Panc1 (cell line): ENCODE measurements around the gene NUP93.

ENCODE experiments used
- POLR2AphosphoS5 ChIP-seq: IDR thresholded peaks from 2 replicates; pipeline ENCODE4 v1.6.1; 2012; ENCODE audit warnings: mild to moderate bottlenecking, low read depth, low read length, moderate library complexity
- SIN3A ChIP-seq: IDR thresholded peaks from 2 replicates; pipeline ENCODE4 v1.6.1; 2012; ENCODE audit warnings: low read depth, mild to moderate bottlenecking, low read length, moderate library complexity, borderline replicate concordance; ENCODE audit not compliant: insufficient read depth
- TCF7L2 ChIP-seq: IDR thresholded peaks from 2 replicates; pipeline ENCODE4 v1.6.1; 2011; ENCODE audit warnings: mild to moderate bottlenecking, low read depth, low read length, inconsistent platforms
- TF ChIP-seq, protein P1 (sequence below): fragments of 450-650 bp; IDR thresholded peaks from 2 replicates; pipeline ENCODE4 v1.5.1; 2017; ENCODE audit warnings: mild to moderate bottlenecking
- TF ChIP-seq, protein P2 (sequence below), 2 experiments: IDR thresholded peaks; 2 replicates each; pipeline ENCODE4 v1.6.1; 2011 to 2012; ENCODE audit warnings: low read depth in 2 of 2, control low read depth in 1 of 2, low read length in 1 of 2, mild to moderate bottlenecking in 1 of 2, moderate library complexity in 1 of 2; ENCODE audit not compliant: insufficient read depth in 1 of 2

DNA sequence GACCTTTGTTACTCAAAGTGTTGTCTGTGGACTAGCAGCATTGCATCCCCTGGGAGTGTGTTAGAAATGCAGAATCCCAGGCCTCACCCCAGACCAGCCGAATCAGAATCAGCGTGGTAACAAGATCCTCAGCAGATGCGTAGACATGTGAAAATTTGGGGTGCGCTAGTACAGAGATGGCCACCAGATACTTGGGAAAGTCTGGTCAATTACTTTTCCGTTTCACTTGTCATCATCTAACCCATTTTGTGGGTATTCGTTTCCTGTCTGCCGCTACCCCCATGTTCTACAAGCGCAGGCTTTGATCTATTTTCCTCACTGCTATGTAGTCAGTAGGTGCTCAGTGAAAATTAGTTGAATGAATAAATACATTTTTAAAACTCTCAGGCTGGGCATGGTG is 168.9 kb downstream of the NUP93 start:
- TF ChIP-seq POLR2AphosphoS5 (no peak), SIN3A (no peak), TCF7L2 (no peak)
- TF ChIP-seq, protein P1, sequence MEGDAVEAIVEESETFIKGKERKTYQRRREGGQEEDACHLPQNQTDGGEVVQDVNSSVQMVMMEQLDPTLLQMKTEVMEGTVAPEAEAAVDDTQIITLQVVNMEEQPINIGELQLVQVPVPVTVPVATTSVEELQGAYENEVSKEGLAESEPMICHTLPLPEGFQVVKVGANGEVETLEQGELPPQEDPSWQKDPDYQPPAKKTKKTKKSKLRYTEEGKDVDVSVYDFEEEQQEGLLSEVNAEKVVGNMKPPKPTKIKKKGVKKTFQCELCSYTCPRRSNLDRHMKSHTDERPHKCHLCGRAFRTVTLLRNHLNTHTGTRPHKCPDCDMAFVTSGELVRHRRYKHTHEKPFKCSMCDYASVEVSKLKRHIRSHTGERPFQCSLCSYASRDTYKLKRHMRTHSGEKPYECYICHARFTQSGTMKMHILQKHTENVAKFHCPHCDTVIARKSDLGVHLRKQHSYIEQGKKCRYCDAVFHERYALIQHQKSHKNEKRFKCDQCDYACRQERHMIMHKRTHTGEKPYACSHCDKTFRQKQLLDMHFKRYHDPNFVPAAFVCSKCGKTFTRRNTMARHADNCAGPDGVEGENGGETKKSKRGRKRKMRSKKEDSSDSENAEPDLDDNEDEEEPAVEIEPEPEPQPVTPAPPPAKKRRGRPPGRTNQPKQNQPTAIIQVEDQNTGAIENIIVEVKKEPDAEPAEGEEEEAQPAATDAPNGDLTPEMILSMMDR: no peak
- TF ChIP-seq, protein P2, sequence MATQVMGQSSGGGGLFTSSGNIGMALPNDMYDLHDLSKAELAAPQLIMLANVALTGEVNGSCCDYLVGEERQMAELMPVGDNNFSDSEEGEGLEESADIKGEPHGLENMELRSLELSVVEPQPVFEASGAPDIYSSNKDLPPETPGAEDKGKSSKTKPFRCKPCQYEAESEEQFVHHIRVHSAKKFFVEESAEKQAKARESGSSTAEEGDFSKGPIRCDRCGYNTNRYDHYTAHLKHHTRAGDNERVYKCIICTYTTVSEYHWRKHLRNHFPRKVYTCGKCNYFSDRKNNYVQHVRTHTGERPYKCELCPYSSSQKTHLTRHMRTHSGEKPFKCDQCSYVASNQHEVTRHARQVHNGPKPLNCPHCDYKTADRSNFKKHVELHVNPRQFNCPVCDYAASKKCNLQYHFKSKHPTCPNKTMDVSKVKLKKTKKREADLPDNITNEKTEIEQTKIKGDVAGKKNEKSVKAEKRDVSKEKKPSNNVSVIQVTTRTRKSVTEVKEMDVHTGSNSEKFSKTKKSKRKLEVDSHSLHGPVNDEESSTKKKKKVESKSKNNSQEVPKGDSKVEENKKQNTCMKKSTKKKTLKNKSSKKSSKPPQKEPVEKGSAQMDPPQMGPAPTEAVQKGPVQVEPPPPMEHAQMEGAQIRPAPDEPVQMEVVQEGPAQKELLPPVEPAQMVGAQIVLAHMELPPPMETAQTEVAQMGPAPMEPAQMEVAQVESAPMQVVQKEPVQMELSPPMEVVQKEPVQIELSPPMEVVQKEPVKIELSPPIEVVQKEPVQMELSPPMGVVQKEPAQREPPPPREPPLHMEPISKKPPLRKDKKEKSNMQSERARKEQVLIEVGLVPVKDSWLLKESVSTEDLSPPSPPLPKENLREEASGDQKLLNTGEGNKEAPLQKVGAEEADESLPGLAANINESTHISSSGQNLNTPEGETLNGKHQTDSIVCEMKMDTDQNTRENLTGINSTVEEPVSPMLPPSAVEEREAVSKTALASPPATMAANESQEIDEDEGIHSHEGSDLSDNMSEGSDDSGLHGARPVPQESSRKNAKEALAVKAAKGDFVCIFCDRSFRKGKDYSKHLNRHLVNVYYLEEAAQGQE (IDR thresholded peaks at IDR 0.05; ENCODE audit: insufficient read depth in 1 of 2, low read depth in 2 of 2, low read length in 1 of 2): no peak
